ENCODE results near the gene RBPJ. TPM values are rescaled to one million over a fixed set of nuclear protein-coding genes. Genes with fewer than 3 reads are reported as not detected.

Gene RBPJ
- total RNA-seq, 2 donors from 2014 or later, result 71.1 to 78.0 TPM

- no peaks in the 10 kb centered on the region for H3K36me3 ChIP-seq (ENCODE audit: control insufficient read depth, insufficient read depth, low read length)
- no peaks in the 10 kb centered on the region for H3K9me3 ChIP-seq (ENCODE audit: control insufficient read depth, low read length)
- Mint-ChIP-seq H3K9me3 (no peaks in the 10 kb centered on the region), H3K27me3 (ENCODE audit: insufficient read depth) (no peaks in the 10 kb centered on the region), H3K36me3 (ENCODE audit: low read depth) (no peaks in the 10 kb centered on the region), H3K4me3 (no peak overlapping the region), H3K4me1 (peaks cover 5% of the 10 kb centered on the region), H3K27ac (no peak overlapping the region)
- TF ChIP-seq CTCF (conservative IDR thresholded peaks at IDR 0.05), result no peak
- H3K27me3 ChIP-seq (ENCODE audit: control insufficient read depth, insufficient read depth, low read length, poor library complexity, severe bottlenecking), result no peaks in the 10 kb centered on the region
- H3K27ac ChIP-seq (ENCODE audit: low read depth, low read length), result no peak overlapping the region
- H3K9ac ChIP-seq (ENCODE audit: extremely low read depth, low read length, poor library complexity, severe bottlenecking), result no peak overlapping the region
- H3K4me3 ChIP-seq (ENCODE audit: low read length), result no peak overlapping the region
- no peak for DNase-seq
- no peaks in the 10 kb centered on the region for H3K4me1 ChIP-seq (ENCODE audit: control insufficient read depth, insufficient read depth, low read length)
- WGBS, 2 experiments (ENCODE audit: insufficient coverage in 1 of 2, insufficient read length in 1 of 2), result 95 to 100% methylated on average over 2 to 4 of the region's 4 CpGs
These were observed 35.5 kb upstream of the RBPJ start for GRCh38 chr4:26285272-26285671.

GRCh38 chr4:26287756-26288155, 33.1 kb upstream of the RBPJ start:
- Mint-ChIP-seq H3K4me3 (no peak overlapping the region), H3K27ac (no peak overlapping the region), H3K4me1 (no peaks in the 10 kb centered on the region), H3K27me3 (ENCODE audit: insufficient read depth) (no peaks in the 10 kb centered on the region), H3K9me3 (no peaks in the 10 kb centered on the region), H3K36me3 (ENCODE audit: low read depth) (no peaks in the 10 kb centered on the region)
- TF ChIP-seq CTCF (conservative IDR thresholded peaks at IDR 0.05), result no peak
- no peaks in the 10 kb centered on the region for H3K36me3 ChIP-seq (ENCODE audit: control insufficient read depth, insufficient read depth, low read length)
- no peak for DNase-seq
- no peaks in the 10 kb centered on the region for H3K9me3 ChIP-seq (ENCODE audit: control insufficient read depth, low read length)
- H3K27ac ChIP-seq (ENCODE audit: low read depth, low read length), result no peak overlapping the region
- H3K9ac ChIP-seq (ENCODE audit: extremely low read depth, low read length, poor library complexity, severe bottlenecking), result no peak overlapping the region
- 90 to 96% methylated on average over 1 of the region's 1 CpG for WGBS, 2 experiments (ENCODE audit: insufficient coverage in 1 of 2, insufficient read length in 1 of 2)
- no peaks in the 10 kb centered on the region for H3K4me1 ChIP-seq (ENCODE audit: control insufficient read depth, insufficient read depth, low read length)
- no peaks in the 10 kb centered on the region for H3K27me3 ChIP-seq (ENCODE audit: control insufficient read depth, insufficient read depth, low read length, poor library complexity, severe bottlenecking)
- H3K4me3 ChIP-seq (ENCODE audit: low read length), result no peak overlapping the region

- Mint-ChIP-seq H3K27me3 (ENCODE audit: insufficient read depth) (no peaks in the 10 kb centered on the region), H3K9me3 (no peaks in the 10 kb centered on the region), H3K4me3 (no peak overlapping the region), H3K36me3 (ENCODE audit: low read depth) (no peaks in the 10 kb centered on the region), H3K4me1 (no peaks in the 10 kb centered on the region), H3K27ac (peak overlapping the region; percentile 17)
- Histone ChIP-seq H3K4me3 (ENCODE audit: low read length) (no peak overlapping the region), H3K9me3 (ENCODE audit: control insufficient read depth, low read length) (no peaks in the 10 kb centered on the region), H3K27me3 (ENCODE audit: control insufficient read depth, insufficient read depth, low read length, poor library complexity, severe bottlenecking) (no peaks in the 10 kb centered on the region), H3K4me1 (ENCODE audit: control insufficient read depth, insufficient read depth, low read length) (no peaks in the 10 kb centered on the region), H3K36me3 (ENCODE audit: control insufficient read depth, insufficient read depth, low read length) (no peaks in the 10 kb centered on the region), H3K9ac (ENCODE audit: extremely low read depth, low read length, poor library complexity, severe bottlenecking) (no peak overlapping the region), H3K27ac (ENCODE audit: low read depth, low read length) (no peak overlapping the region)
- 93% methylated on average over 4 of the region's 4 CpGs; no CpG with 5 or more reads in 1 of the 2 experiments for WGBS, 2 experiments (ENCODE audit: insufficient coverage in 1 of 2, insufficient read length in 1 of 2)
- TF ChIP-seq CTCF (conservative IDR thresholded peaks at IDR 0.05), result no peak
- DNase-seq, result no peak
These were observed 32.4 kb upstream of the RBPJ start for GRCh38 chr4:26288355-26288909.

Data from endodermal cell (in vitro differentiated cells).